ENCODE results near the gene FOXO3.

The FOXO3 gene

GRCh38 chr6:108574457-108575141, 13.9 kb downstream of the FOXO3 start:
- Histone ChIP-seq H3K27me3 (ENCODE audit: insufficient read depth, low read length, poor library complexity) (no peaks in the 10 kb centered on the region), H4K8ac (ENCODE audit: low read depth, low read length) (no peak overlapping the region), H4K5ac (ENCODE audit: low read length) (no peak overlapping the region), H2AK5ac (ENCODE audit: low read length) (no peak overlapping the region), H2BK5ac (ENCODE audit: low read length) (no peak overlapping the region), H3K4me3 (ENCODE audit: low read length) (no peak overlapping the region), H3K18ac (ENCODE audit: low read length) (no peak overlapping the region), H3K4me2 (ENCODE audit: low read length) (no peak overlapping the region), H3K27ac (ENCODE audit: low read depth, low read length) (no peak overlapping the region), H3K36me3 (ENCODE audit: control insufficient read depth, insufficient read depth, low read length) (no peaks in the 10 kb centered on the region), H3K56ac (ENCODE audit: low read length) (no peak overlapping the region), H3K4me1 (ENCODE audit: control insufficient read depth, low read depth, low read length) (no peaks in the 10 kb centered on the region), H3K9ac (ENCODE audit: low read length) (no peak overlapping the region), H3K79me2 (ENCODE audit: control insufficient read depth, insufficient read depth, low read length) (peaks cover 4% of the 10 kb centered on the region), H3K23ac (ENCODE audit: low read length) (no peak overlapping the region), H3K4ac (ENCODE audit: low read depth, low read length) (peak overlapping the region; percentile 16), H2BK15ac (replicated peaks; ENCODE audit: low read depth) (no peak overlapping the region), H2BK120ac (ENCODE audit: low read depth, low read length) (no peak overlapping the region), H3K79me1 (ENCODE audit: low read length) (peaks cover 7% of the 10 kb centered on the region)
- no CpG with 5 or more reads among the region's 4 CpGs for WGBS (ENCODE audit: extremely low coverage, insufficient coverage, low lambda C conversion rate)
- DNase-seq = no peak

- Histone ChIP-seq H3K4me1 (ENCODE audit: control insufficient read depth, low read depth, low read length) (no peaks in the 10 kb centered on the region), H3K4me2 (ENCODE audit: low read length) (no peak overlapping the region), H2BK15ac (replicated peaks; ENCODE audit: low read depth) (no peak overlapping the region), H4K8ac (ENCODE audit: low read depth, low read length) (no peak overlapping the region), H3K27ac (ENCODE audit: low read depth, low read length) (no peak overlapping the region), H3K23ac (ENCODE audit: low read length) (no peak overlapping the region), H3K79me1 (ENCODE audit: low read length) (peaks cover 11% of the 10 kb centered on the region), H3K36me3 (ENCODE audit: control insufficient read depth, insufficient read depth, low read length) (no peaks in the 10 kb centered on the region), H2AK5ac (ENCODE audit: low read length) (no peak overlapping the region), H3K9ac (ENCODE audit: low read length) (no peak overlapping the region), H3K56ac (ENCODE audit: low read length) (no peak overlapping the region), H3K4ac (ENCODE audit: low read depth, low read length) (no peak overlapping the region), H4K5ac (ENCODE audit: low read length) (no peak overlapping the region), H2BK120ac (ENCODE audit: low read depth, low read length) (no peak overlapping the region), H3K27me3 (ENCODE audit: insufficient read depth, low read length, poor library complexity) (no peaks in the 10 kb centered on the region), H3K18ac (ENCODE audit: low read length) (no peak overlapping the region), H3K4me3 (ENCODE audit: low read length) (no peak overlapping the region), H2BK5ac (ENCODE audit: low read length) (no peak overlapping the region), H3K79me2 (ENCODE audit: control insufficient read depth, insufficient read depth, low read length) (peaks cover 7% of the 10 kb centered on the region)
- WGBS (ENCODE audit: extremely low coverage, insufficient coverage, low lambda C conversion rate) = no CpG with 5 or more reads among the region's 2 CpGs
- DNase-seq = no peak
Observed at GRCh38 chr6:108575905-108576494, 15.3 kb downstream of the FOXO3 start.

- Histone ChIP-seq H2AK5ac (ENCODE audit: low read length) (no peak overlapping the region), H3K79me1 (ENCODE audit: low read length) (peaks cover 11% of the 10 kb centered on the region), H3K56ac (ENCODE audit: low read length) (no peak overlapping the region), H3K36me3 (ENCODE audit: control insufficient read depth, insufficient read depth, low read length) (no peaks in the 10 kb centered on the region), H3K4me2 (ENCODE audit: low read length) (no peak overlapping the region), H3K23ac (ENCODE audit: low read length) (no peak overlapping the region), H3K4ac (ENCODE audit: low read depth, low read length) (no peak overlapping the region), H3K4me1 (ENCODE audit: control insufficient read depth, low read depth, low read length) (no peaks in the 10 kb centered on the region), H3K27ac (ENCODE audit: low read depth, low read length) (no peak overlapping the region), H4K5ac (ENCODE audit: low read length) (no peak overlapping the region), H2BK5ac (ENCODE audit: low read length) (no peak overlapping the region), H3K4me3 (ENCODE audit: low read length) (no peak overlapping the region), H3K18ac (ENCODE audit: low read length) (no peak overlapping the region), H3K9ac (ENCODE audit: low read length) (no peak overlapping the region), H4K8ac (ENCODE audit: low read depth, low read length) (no peak overlapping the region), H3K27me3 (ENCODE audit: insufficient read depth, low read length, poor library complexity) (no peaks in the 10 kb centered on the region), H3K79me2 (ENCODE audit: control insufficient read depth, insufficient read depth, low read length) (peaks cover 9% of the 10 kb centered on the region), H2BK15ac (replicated peaks; ENCODE audit: low read depth) (no peak overlapping the region), H2BK120ac (ENCODE audit: low read depth, low read length) (no peak overlapping the region)
- DNase-seq = no peak
- no CpG with 5 or more reads among the region's 1 CpG for WGBS (ENCODE audit: extremely low coverage, insufficient coverage, low lambda C conversion rate)
Observed at GRCh38 chr6:108576709-108577108, 16.0 kb downstream of the FOXO3 start.

GRCh38 chr6:108578166-108578565, 17.4 kb downstream of the FOXO3 start:
- H3K27ac ChIP-seq (ENCODE audit: low read depth, low read length) = no peak overlapping the region
- H4K5ac ChIP-seq (ENCODE audit: low read length) = no peak overlapping the region
- H3K36me3 ChIP-seq (ENCODE audit: control insufficient read depth, insufficient read depth, low read length) = no peaks in the 10 kb centered on the region
- H3K4me2 ChIP-seq (ENCODE audit: low read length) = no peak overlapping the region
- no peaks in the 10 kb centered on the region for H3K27me3 ChIP-seq (ENCODE audit: insufficient read depth, low read length, poor library complexity)
- no CpG with 5 or more reads among the region's 4 CpGs for WGBS (ENCODE audit: extremely low coverage, insufficient coverage, low lambda C conversion rate)
- H3K23ac ChIP-seq (ENCODE audit: low read length) = no peak overlapping the region
- no peak overlapping the region for H2BK5ac ChIP-seq (ENCODE audit: low read length)
- H2BK120ac ChIP-seq (ENCODE audit: low read depth, low read length) = no peak overlapping the region
- peaks cover 14% of the 10 kb centered on the region for H3K79me2 ChIP-seq (ENCODE audit: control insufficient read depth, insufficient read depth, low read length)
- no peaks in the 10 kb centered on the region for H3K4me1 ChIP-seq (ENCODE audit: control insufficient read depth, low read depth, low read length)
- H2AK5ac ChIP-seq (ENCODE audit: low read length) = no peak overlapping the region
- no peak for DNase-seq
- no peak overlapping the region for H3K9ac ChIP-seq (ENCODE audit: low read length)
- no peak overlapping the region for H2BK15ac ChIP-seq (replicated peaks; ENCODE audit: low read depth)
- no peak overlapping the region for H3K18ac ChIP-seq (ENCODE audit: low read length)
- H3K56ac ChIP-seq (ENCODE audit: low read length) = no peak overlapping the region
- no peak overlapping the region for H3K4ac ChIP-seq (ENCODE audit: low read depth, low read length)
- no peak overlapping the region for H3K4me3 ChIP-seq (ENCODE audit: low read length)
- H3K79me1 ChIP-seq (ENCODE audit: low read length) = peaks cover 16% of the 10 kb centered on the region
- no peak overlapping the region for H4K8ac ChIP-seq (ENCODE audit: low read depth, low read length)

DNA sequence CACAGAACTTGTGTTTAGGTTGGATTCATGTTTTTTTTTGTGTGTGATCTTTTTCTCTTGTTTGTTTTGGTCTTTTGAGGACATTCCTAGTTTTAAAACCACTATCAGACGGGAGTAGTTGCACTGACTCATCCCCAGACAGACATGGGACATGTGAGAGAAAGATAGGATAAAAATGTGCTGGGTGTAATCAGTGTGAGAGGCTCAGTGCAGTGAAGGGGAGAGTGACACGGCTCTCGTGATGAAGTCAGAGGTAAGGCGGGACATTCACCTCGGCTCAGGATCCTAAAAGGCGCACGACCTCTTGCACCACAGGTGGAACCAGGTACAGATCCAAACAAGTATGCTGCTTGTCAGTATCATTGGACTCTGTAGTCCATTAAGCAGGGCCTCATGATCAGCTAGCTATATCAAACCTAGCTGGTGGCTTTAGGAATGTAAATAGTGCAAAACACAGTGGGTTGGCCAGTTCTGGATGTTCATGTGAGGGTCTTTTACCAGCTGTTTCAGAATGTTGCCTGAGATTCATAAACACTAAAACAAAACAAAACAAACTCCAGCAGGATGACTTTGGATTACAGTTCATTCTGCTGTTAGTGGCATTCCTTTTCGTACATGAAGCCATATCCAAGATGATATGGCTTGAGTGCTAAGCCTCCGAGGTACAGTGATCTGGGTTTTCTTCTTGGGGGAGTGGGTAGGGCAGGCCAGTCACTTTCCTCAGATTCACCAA, 18.0 kb downstream of the FOXO3 start:
- no peak overlapping the region for H3K56ac ChIP-seq (ENCODE audit: low read length)
- no peak overlapping the region for H3K4me2 ChIP-seq (ENCODE audit: low read length)
- H3K27ac ChIP-seq (ENCODE audit: low read depth, low read length) = no peak overlapping the region
- H3K23ac ChIP-seq (ENCODE audit: low read length) = no peak overlapping the region
- no peak overlapping the region for H2BK5ac ChIP-seq (ENCODE audit: low read length)
- H3K4me3 ChIP-seq (ENCODE audit: low read length) = no peak overlapping the region
- WGBS (ENCODE audit: extremely low coverage, insufficient coverage, low lambda C conversion rate) = no CpG with 5 or more reads among the region's 9 CpGs
- H3K9ac ChIP-seq (ENCODE audit: low read length) = no peak overlapping the region
- H2BK15ac ChIP-seq (replicated peaks; ENCODE audit: low read depth) = no peak overlapping the region
- no peak overlapping the region for H2BK120ac ChIP-seq (ENCODE audit: low read depth, low read length)
- H4K8ac ChIP-seq (ENCODE audit: low read depth, low read length) = no peak overlapping the region
- no peak overlapping the region for H4K5ac ChIP-seq (ENCODE audit: low read length)
- no peaks in the 10 kb centered on the region for H3K36me3 ChIP-seq (ENCODE audit: control insufficient read depth, insufficient read depth, low read length)
- peaks cover 16% of the 10 kb centered on the region for H3K79me1 ChIP-seq (ENCODE audit: low read length)
- peaks cover 17% of the 10 kb centered on the region for H3K79me2 ChIP-seq (ENCODE audit: control insufficient read depth, insufficient read depth, low read length)
- no peaks in the 10 kb centered on the region for H3K27me3 ChIP-seq (ENCODE audit: insufficient read depth, low read length, poor library complexity)
- no peak for DNase-seq
- no peak overlapping the region for H3K18ac ChIP-seq (ENCODE audit: low read length)
- no peak overlapping the region for H2AK5ac ChIP-seq (ENCODE audit: low read length)
- no peak overlapping the region for H3K4ac ChIP-seq (ENCODE audit: low read depth, low read length)
- no peaks in the 10 kb centered on the region for H3K4me1 ChIP-seq (ENCODE audit: control insufficient read depth, low read depth, low read length)

Data from mesendoderm (in vitro differentiated cells).